Spleen (tissue), 7 donors: ENCODE measurements around the gene ZNF768.
"Not testable (repeated sequence)": the region's sequence is repeated elsewhere in the genome, so short reads cannot be mapped to it uniquely, and the experiment has no call there.

Source experiments
- CTCF ChIP-seq, 11 experiments: fragments of 200-600 bp in 7 of 11; fragments of 450-650 bp in 4 of 11; sonication (generic) in 4 of 11; IDR thresholded peaks in 8 of 11; conservative IDR thresholded peaks in 3 of 11; 1 replicate in 7 of 11; 2 replicates in 4 of 11; pipeline versions ENCODE4 v1.4.0 to v1.8.0; 2016 to 2021; ENCODE audit warnings: antibody characterized with exemption in 11 of 11, inconsistent platforms in 4 of 11, mild to moderate bottlenecking in 1 of 11
- POLR2A ChIP-seq, 3 donors: fragments of 450-650 bp; IDR thresholded peaks; one replicate each; pipeline ENCODE4 v1.5.1; 2017; ENCODE audit warnings: antibody characterized with exemption in 3 of 3, mild to moderate bottlenecking in 1 of 3
- POLR2AphosphoS5 ChIP-seq, 3 donors: sonication (generic); formaldehyde crosslinking; IDR thresholded peaks; one replicate each; pipeline ENCODE4 v1.5.1; 2017; ENCODE audit warnings: antibody characterized with exemption in 3 of 3
- donor health status: DM: no; HTN: no; CAD: no; lungs with moderate emphysema.
- donor health status: DM: no; HTN: no; CAD: no.
- donor health status: DM: no; HTN: no; CAD: no.

- TF ChIP-seq CTCF (IDR thresholded peaks at IDR 0.05 in 8 of 11, conservative IDR thresholded peaks at IDR 0.05 in 3 of 11); POLR2AphosphoS5 (IDR thresholded peaks at IDR 0.05); POLR2A (IDR thresholded peaks at IDR 0.05): not testable (repeated sequence)
Measured at GRCh38 chr16:30539986-30540526, 13.7 kb upstream of the ZNF768 start.
